PC-3 (cell line): ENCODE measurements around the gene USP20.

Source experiments
- EZH2 ChIP-seq: fragments of 300-600 bp; sonication (generic); IDR thresholded peaks from one replicate; pipeline ENCODE4 v1.6.1; 2017; ENCODE audit warnings: antibody characterized with exemption, mild to moderate bottlenecking, low read length; ENCODE audit not compliant: unreplicated experiment
- TF ChIP-seq, protein P1 (sequence below): fragments of 300-600 bp; sonication (generic); conservative IDR thresholded peaks from 2 replicates; pipeline ENCODE4 v1.5.1; 2017; ENCODE audit warnings: antibody characterized with exemption, low read depth, mild to moderate bottlenecking, low read length

DNA sequence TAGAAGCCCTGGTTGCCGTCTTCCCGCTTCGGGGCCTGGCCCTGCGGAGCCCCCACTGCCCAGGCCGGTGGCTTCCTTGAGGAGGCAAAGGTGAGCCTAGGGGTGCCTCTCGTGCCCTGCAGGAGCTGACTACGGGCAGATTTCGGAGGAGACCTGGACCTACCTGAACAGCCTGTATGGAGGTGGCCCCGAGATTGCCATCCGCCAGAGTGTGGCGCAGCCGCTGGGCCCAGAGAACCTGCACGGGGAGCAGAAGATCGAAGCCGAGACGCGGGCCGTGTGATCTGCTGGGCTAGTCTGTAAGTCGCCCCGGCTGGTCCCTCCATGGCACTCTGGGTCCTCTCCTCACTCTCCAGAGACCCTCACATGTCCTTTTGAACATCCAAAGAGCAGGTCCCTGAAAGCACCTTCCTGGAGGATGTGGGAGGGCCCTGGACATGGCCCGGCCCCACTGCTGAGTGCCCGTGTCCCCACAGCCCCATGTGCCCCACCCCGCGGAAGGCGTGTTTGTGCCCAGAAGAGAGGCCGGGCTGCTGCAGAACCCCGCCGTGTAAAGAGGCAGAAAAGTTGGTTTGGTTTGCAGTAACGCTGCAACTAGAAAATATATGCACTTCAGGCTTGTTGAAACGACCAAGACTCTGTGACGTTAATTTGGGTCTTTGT is 44.9 kb downstream of the USP20 start:
- TF ChIP-seq, protein P1, sequence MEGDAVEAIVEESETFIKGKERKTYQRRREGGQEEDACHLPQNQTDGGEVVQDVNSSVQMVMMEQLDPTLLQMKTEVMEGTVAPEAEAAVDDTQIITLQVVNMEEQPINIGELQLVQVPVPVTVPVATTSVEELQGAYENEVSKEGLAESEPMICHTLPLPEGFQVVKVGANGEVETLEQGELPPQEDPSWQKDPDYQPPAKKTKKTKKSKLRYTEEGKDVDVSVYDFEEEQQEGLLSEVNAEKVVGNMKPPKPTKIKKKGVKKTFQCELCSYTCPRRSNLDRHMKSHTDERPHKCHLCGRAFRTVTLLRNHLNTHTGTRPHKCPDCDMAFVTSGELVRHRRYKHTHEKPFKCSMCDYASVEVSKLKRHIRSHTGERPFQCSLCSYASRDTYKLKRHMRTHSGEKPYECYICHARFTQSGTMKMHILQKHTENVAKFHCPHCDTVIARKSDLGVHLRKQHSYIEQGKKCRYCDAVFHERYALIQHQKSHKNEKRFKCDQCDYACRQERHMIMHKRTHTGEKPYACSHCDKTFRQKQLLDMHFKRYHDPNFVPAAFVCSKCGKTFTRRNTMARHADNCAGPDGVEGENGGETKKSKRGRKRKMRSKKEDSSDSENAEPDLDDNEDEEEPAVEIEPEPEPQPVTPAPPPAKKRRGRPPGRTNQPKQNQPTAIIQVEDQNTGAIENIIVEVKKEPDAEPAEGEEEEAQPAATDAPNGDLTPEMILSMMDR, result no peak
- TF ChIP-seq EZH2, result no peak
